Thyroid gland (tissue), 4 donors: ENCODE results near the gene HHEX.

Experiments
- POLR2A ChIP-seq, 2 donors: fragments of 450-650 bp; IDR thresholded peaks; one replicate each; pipeline ENCODE4 v1.6.1; 2017; ENCODE audit warnings: antibody characterized with exemption in 2 of 2, mild to moderate bottlenecking in 2 of 2, moderate library complexity in 1 of 2
- TF ChIP-seq, protein P1 (sequence below), 6 experiments: fragments of 200-600 bp in 3 of 6; fragments of 450-650 bp in 3 of 6; sonication (generic) in 3 of 6; IDR thresholded peaks; one replicate each; pipeline ENCODE4 v1.5.1; 2016 to 2019; ENCODE audit warnings: antibody characterized with exemption in 6 of 6, mild to moderate bottlenecking in 2 of 6, inconsistent platforms in 1 of 6, moderate library complexity in 1 of 6

DNA sequence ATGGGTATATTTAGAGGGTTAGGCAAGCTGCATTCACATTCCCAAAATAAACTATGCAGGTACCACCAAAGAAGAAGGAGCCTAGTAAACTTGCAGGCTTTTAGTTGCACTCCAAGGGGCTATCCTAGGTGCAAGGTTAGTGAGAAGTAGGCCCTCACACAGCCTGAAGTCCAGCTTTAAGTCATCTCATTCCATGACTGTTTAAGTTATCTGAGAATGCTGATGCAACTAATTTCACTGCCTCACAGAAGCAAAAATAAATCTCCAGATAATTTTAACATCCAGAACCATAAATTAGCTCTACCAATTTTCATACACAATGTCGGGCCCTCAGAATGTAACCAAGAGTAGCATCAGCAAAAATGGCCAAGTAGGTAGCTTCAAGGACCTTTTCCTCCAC, 34.3 kb upstream of the HHEX start:
- no peak for TF ChIP-seq POLR2A (IDR thresholded peaks at IDR 0.05)
- TF ChIP-seq, protein P1, sequence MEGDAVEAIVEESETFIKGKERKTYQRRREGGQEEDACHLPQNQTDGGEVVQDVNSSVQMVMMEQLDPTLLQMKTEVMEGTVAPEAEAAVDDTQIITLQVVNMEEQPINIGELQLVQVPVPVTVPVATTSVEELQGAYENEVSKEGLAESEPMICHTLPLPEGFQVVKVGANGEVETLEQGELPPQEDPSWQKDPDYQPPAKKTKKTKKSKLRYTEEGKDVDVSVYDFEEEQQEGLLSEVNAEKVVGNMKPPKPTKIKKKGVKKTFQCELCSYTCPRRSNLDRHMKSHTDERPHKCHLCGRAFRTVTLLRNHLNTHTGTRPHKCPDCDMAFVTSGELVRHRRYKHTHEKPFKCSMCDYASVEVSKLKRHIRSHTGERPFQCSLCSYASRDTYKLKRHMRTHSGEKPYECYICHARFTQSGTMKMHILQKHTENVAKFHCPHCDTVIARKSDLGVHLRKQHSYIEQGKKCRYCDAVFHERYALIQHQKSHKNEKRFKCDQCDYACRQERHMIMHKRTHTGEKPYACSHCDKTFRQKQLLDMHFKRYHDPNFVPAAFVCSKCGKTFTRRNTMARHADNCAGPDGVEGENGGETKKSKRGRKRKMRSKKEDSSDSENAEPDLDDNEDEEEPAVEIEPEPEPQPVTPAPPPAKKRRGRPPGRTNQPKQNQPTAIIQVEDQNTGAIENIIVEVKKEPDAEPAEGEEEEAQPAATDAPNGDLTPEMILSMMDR (IDR thresholded peaks at IDR 0.05): no peak
